H1 (cell line): ENCODE data around the gene PTMS. TPM values are rescaled to one million over a fixed set of nuclear protein-coding genes. Genes with fewer than 3 reads are reported as not detected.

Experiments used
- TCF12 ChIP-seq: IDR thresholded peaks from 2 replicates; pipeline ENCODE4 v1.6.1; 2011; ENCODE audit warnings: low read depth, mild to moderate bottlenecking, low read length
- polyA plus RNA-seq, 7 experiments: library from polyadenylated mRNA; depleted of rRNA in 3 of 7; stranded (reverse) in 5 of 7; unstranded in 2 of 7; fragments of >200 nt in 5 of 7; fragments of 200-250 nt in 2 of 7; gene quantifications; 1 replicate in 5 of 7; 2 replicates in 1 of 7; 4 replicates in 1 of 7; pipeline versions ENCODE4 v1.2.1 to v1.2.3, GENCODE V29; 2011 to 2013; ENCODE audit warnings: missing spikeins in 2 of 7, mixed read lengths in 2 of 7
- total RNA-seq: library from RNA; stranded (reverse); fragmentation: NEBNext Ultra II Directional; extraction: Animal tissue kit (Norgen Biotek cat#: 25700); gene quantifications from 2 replicates; pipeline ENCODE4 v1.2.1, GENCODE V29; 2021
- TF ChIP-seq, protein P1 (sequence below): IDR thresholded peaks from 2 replicates; pipeline ENCODE4 v1.6.1; 2012; ENCODE audit warnings: low read length, inconsistent platforms

The PTMS gene
- total and polyA plus RNA-seq, 2 of the 8 experiments (the other 6 are each of a cell fraction or from before 2014, with no cell fraction given) = 444 to 553 TPM

DNA sequence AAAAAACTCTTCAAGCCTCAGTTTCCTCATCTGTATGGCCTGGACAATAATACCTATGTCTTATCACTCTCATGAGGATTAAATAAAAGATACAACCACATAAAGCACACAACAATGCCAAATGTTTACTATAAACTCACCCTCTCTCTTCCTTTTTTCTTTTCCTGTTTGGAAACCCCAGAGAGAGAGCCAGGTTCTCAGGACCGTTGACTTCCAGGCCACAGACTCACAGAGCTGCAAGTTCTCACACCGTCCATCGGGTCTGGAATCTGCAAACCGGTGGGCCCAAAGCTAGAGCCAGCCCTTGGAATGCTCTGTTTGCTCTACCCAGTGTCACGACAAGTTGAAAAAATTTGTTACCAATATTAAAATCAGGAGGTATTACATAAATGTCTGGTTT, 18.6 kb downstream of the PTMS start (continued):
- no peak for TF ChIP-seq TCF12
- TF ChIP-seq, protein P1, sequence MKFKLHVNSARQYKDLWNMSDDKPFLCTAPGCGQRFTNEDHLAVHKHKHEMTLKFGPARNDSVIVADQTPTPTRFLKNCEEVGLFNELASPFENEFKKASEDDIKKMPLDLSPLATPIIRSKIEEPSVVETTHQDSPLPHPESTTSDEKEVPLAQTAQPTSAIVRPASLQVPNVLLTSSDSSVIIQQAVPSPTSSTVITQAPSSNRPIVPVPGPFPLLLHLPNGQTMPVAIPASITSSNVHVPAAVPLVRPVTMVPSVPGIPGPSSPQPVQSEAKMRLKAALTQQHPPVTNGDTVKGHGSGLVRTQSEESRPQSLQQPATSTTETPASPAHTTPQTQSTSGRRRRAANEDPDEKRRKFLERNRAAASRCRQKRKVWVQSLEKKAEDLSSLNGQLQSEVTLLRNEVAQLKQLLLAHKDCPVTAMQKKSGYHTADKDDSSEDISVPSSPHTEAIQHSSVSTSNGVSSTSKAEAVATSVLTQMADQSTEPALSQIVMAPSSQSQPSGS = no peak
